Liver (tissue), 9 donors: ENCODE data around the gene EIF5B. TPM values are rescaled to one million over a fixed set of nuclear protein-coding genes. Genes with fewer than 3 reads are reported as not detected.

ENCODE experiments used
- DNase-seq: peaks from one replicate; pipeline ENCODE4 v3.0.0-alpha.2; 2017; ENCODE audit warnings: low spot score
- H3K27ac ChIP-seq, 2 donors: one replicate each; pipeline ENCODE4 v1.7.0; 2013; ENCODE audit warnings: inconsistent platforms in 2 of 2, low read length in 2 of 2, control low read depth in 1 of 2, low read depth in 1 of 2, mild to moderate bottlenecking in 1 of 2
- H3K27me3 ChIP-seq, 4 donors: one replicate each; pipeline versions ENCODE4 v1.6.1 to v1.7.0; 2013; ENCODE audit warnings: low read length in 3 of 4, inconsistent platforms in 1 of 4, mild to moderate bottlenecking in 1 of 4, moderate library complexity in 1 of 4; ENCODE audit not compliant: control insufficient read depth in 4 of 4, insufficient read depth in 4 of 4
- H3K36me3 ChIP-seq, 4 donors: one replicate each; pipeline versions ENCODE4 v1.6.1 to v1.7.0; 2013; ENCODE audit warnings: low read length in 3 of 4, mild to moderate bottlenecking in 3 of 4, low read depth in 1 of 4, moderate library complexity in 1 of 4; ENCODE audit not compliant: control insufficient read depth in 4 of 4, insufficient read depth in 3 of 4
- H3K4me1 ChIP-seq, 4 donors: one replicate each; pipeline versions ENCODE4 v1.6.1 to v1.7.0; 2013; ENCODE audit warnings: low read length in 3 of 4, mild to moderate bottlenecking in 3 of 4, moderate library complexity in 1 of 4; ENCODE audit not compliant: control insufficient read depth in 4 of 4, insufficient read depth in 4 of 4
- H3K4me3 ChIP-seq, 3 donors: one replicate each; pipeline versions ENCODE4 v1.6.1 to v1.7.0; 2013; ENCODE audit warnings: low read length in 3 of 3, control low read depth in 1 of 3, low read depth in 1 of 3, mild to moderate bottlenecking in 1 of 3
- H3K9ac ChIP-seq, 2 donors: one replicate each; pipeline ENCODE4 v1.7.0; 2013; ENCODE audit warnings: low read length in 2 of 2, mild to moderate bottlenecking in 2 of 2, moderate library complexity in 2 of 2, control low read depth in 1 of 2, low read depth in 1 of 2
- H3K9me3 ChIP-seq, 4 donors: one replicate each; pipeline versions ENCODE4 v1.6.1 to v1.7.0; 2013; ENCODE audit warnings: low read length in 3 of 4; ENCODE audit not compliant: control insufficient read depth in 4 of 4
- ATF3 ChIP-seq: IDR thresholded peaks from 2 replicates; pipeline ENCODE4 v1.6.1; 2016; ENCODE audit warnings: antibody characterized with exemption
- CTCF ChIP-seq: fragments of 150-350 bp; IDR thresholded peaks from 2 replicates; pipeline ENCODE4 v1.5.1; 2017; ENCODE audit warnings: improper control_type of control experiment, low read depth, low read length; ENCODE audit not compliant: missing input control
- EGR1 ChIP-seq, 2 donors: IDR thresholded peaks; 2 replicates each; pipeline ENCODE4 v1.6.1; 2016 to 2018; ENCODE audit warnings: antibody characterized with exemption in 2 of 2, low read depth in 2 of 2
- FOXA1 ChIP-seq: IDR thresholded peaks from 2 replicates; pipeline ENCODE4 v1.6.1; 2016; ENCODE audit warnings: antibody characterized with exemption
- FOXA2 ChIP-seq: IDR thresholded peaks from 2 replicates; pipeline ENCODE4 v1.6.1; 2016; ENCODE audit warnings: antibody characterized with exemption
- GABPA ChIP-seq, 2 donors: IDR thresholded peaks in 1 of 2; conservative IDR thresholded peaks in 1 of 2; 2 replicates each; pipeline ENCODE4 v1.6.1; 2016; ENCODE audit warnings: antibody characterized with exemption in 2 of 2, mild to moderate bottlenecking in 1 of 2, moderate library complexity in 1 of 2
- HNF4A ChIP-seq, 2 donors: conservative IDR thresholded peaks; 2 replicates each; pipeline ENCODE4 v1.6.1; 2016; ENCODE audit warnings: antibody characterized with exemption in 2 of 2, mild to moderate bottlenecking in 2 of 2
- HNF4G ChIP-seq: IDR thresholded peaks from 2 replicates; pipeline ENCODE4 v1.6.1; 2016; ENCODE audit warnings: antibody characterized with exemption
- JUND ChIP-seq, 2 donors: IDR thresholded peaks; 2 replicates each; pipeline ENCODE4 v1.6.1; 2016; ENCODE audit warnings: antibody characterized with exemption in 2 of 2
- MAX ChIP-seq: IDR thresholded peaks from 2 replicates; pipeline ENCODE4 v1.6.1; 2016; ENCODE audit warnings: antibody characterized with exemption
- NR2F2 ChIP-seq: IDR thresholded peaks from 2 replicates; pipeline ENCODE4 v1.6.1; 2016; ENCODE audit warnings: antibody characterized with exemption
- RAD21 ChIP-seq, 2 donors: IDR thresholded peaks; 2 replicates each; pipeline ENCODE4 v1.6.1; 2016; ENCODE audit warnings: antibody characterized with exemption in 2 of 2, mild to moderate bottlenecking in 2 of 2
- REST ChIP-seq: IDR thresholded peaks from 2 replicates; pipeline ENCODE4 v1.6.1; 2016; ENCODE audit warnings: antibody characterized with exemption, mild to moderate bottlenecking
- RXRA ChIP-seq, 2 donors: IDR thresholded peaks; 2 replicates each; pipeline ENCODE4 v1.6.1; 2017 to 2018; ENCODE audit warnings: antibody characterized with exemption in 2 of 2, mild to moderate bottlenecking in 1 of 2
- SP1 ChIP-seq: IDR thresholded peaks from 2 replicates; pipeline ENCODE4 v1.6.1; 2018; ENCODE audit warnings: antibody characterized with exemption, mild to moderate bottlenecking
- TAF1 ChIP-seq: conservative IDR thresholded peaks from 2 replicates; pipeline ENCODE4 v1.6.1; 2016; ENCODE audit warnings: antibody characterized with exemption, mild to moderate bottlenecking
- YY1 ChIP-seq: IDR thresholded peaks from 2 replicates; pipeline ENCODE4 v1.6.1; 2016; ENCODE audit warnings: antibody characterized with exemption, mild to moderate bottlenecking
- ZBTB33 ChIP-seq: IDR thresholded peaks from 2 replicates; pipeline ENCODE4 v1.6.1; 2016; ENCODE audit warnings: antibody characterized with exemption
- WGBS: extraction: QIAGEN DNeasy Blood & Tissue Kit; methylation state at CpG from one replicate; pipeline ENCODE4 v1.1.7; 2013; 5-methylcytosine and 5-hydroxymethylcytosine counted together
- polyA plus RNA-seq, 2 donors: library from polyadenylated mRNA; stranded (reverse) in 1 of 2; unstranded in 1 of 2; fragments of 200-250 nt in 1 of 2; fragments of >200 nt in 1 of 2; fragmentation: Nextera tagmentation in 1 of 2; extraction: Ambion mirVana in 1 of 2; gene quantifications; one replicate each; pipeline versions ENCODE4 v1.2.1 to v1.2.3, GENCODE V29; 2013 to 2015
- total RNA-seq, 2 donors: library from RNA; depleted of rRNA; stranded (reverse); fragments of >200 nt; gene quantifications; one replicate each; pipeline ENCODE4 v1.2.3, GENCODE V29; 2014
- donor health status: healthy.
- donor health status: healthy.
- donor health status: healthy.
- donor health status: healthy.
- donor health status: healthy.

The EIF5B gene
- total and polyA plus RNA-seq, 4 donors = 10.2 to 23.7 (median 17.7) TPM

GRCh38 chr2:99430614-99431291 lies 93.6 kb downstream of the EIF5B start:
- DNase-seq = no peak
- no peak overlapping the region for H3K4me3 ChIP-seq
- H3K4me1 ChIP-seq = no peaks in the 10 kb centered on the region
- H3K27ac ChIP-seq = no peak overlapping the region
- WGBS = 81% methylated on average over 4 of the region's 4 CpGs
- TF ChIP-seq REST (no peak), NR2F2 (no peak), RXRA (IDR thresholded peaks at IDR 0.05) (no peak), RAD21 (IDR thresholded peaks at IDR 0.05) (no peak), TAF1 (no peak), CTCF (no peak), MAX (no peak), YY1 (no peak), HNF4A (conservative IDR thresholded peaks at IDR 0.05) (no peak), JUND (IDR thresholded peaks at IDR 0.05) (no peak), GABPA (IDR thresholded peaks at IDR 0.05 in 1 of 2, conservative IDR thresholded peaks at IDR 0.05 in 1 of 2) (no peak), SP1 (no peak), EGR1 (IDR thresholded peaks at IDR 0.05; ENCODE audit: low read depth in 2 of 2) (no peak), ATF3 (no peak), FOXA1 (no peak), ZBTB33 (no peak), FOXA2 (no peak), HNF4G (no peak)
- no peaks in the 10 kb centered on the region for H3K27me3 ChIP-seq
- no peak overlapping the region for H3K9ac ChIP-seq
- no peaks in the 10 kb centered on the region for H3K9me3 ChIP-seq
- peaks cover 3 to 39% (median 33%) of the 10 kb centered on the region in 4 donors for H3K36me3 ChIP-seq
